Memory B cell (primary cell): ENCODE results near the gene LIME1.
A peak's percentile ranks its signal among the peaks of the same experiment; 100 is the strongest.
"Not testable (repeated sequence)": the region's sequence is repeated elsewhere in the genome, so short reads cannot be mapped to it uniquely, and the experiment has no call there.

Experiments
- ATAC-seq: fragments of 150-1000 bp; cut with Tn5 transposase; 2 replicates; pipeline ENCODE4 v1.10.0; 2021; ENCODE audit warnings: low read depth, mild to moderate bottlenecking, moderate library complexity
- DNase-seq, 2 donors: peaks; one replicate each; pipeline ENCODE4 v3.0.0; 2022; ENCODE audit warnings: low spot score in 2 of 2
- H3K27ac Mint-ChIP-seq: one replicate; pipeline ENCODE4 v1.8.0; 2022; ENCODE audit warnings: mild to moderate bottlenecking, moderate library complexity, mixed read lengths
- H3K27me3 Mint-ChIP-seq: one replicate; pipeline ENCODE4 v1.8.0; 2022; ENCODE audit warnings: mixed read lengths
- H3K36me3 Mint-ChIP-seq: one replicate; pipeline ENCODE4 v1.8.0; 2022; ENCODE audit warnings: mild to moderate bottlenecking, mixed read lengths
- H3K4me1 Mint-ChIP-seq: one replicate; pipeline ENCODE4 v1.8.0; 2022; ENCODE audit warnings: mixed read lengths
- H3K4me3 Mint-ChIP-seq: one replicate; pipeline ENCODE4 v1.8.0; 2022; ENCODE audit warnings: mild to moderate bottlenecking, moderate library complexity, mixed read lengths
- H3K9me3 Mint-ChIP-seq: one replicate; pipeline ENCODE4 v1.8.0; 2022; ENCODE audit warnings: mixed read lengths

LIME1 gene

DNA sequence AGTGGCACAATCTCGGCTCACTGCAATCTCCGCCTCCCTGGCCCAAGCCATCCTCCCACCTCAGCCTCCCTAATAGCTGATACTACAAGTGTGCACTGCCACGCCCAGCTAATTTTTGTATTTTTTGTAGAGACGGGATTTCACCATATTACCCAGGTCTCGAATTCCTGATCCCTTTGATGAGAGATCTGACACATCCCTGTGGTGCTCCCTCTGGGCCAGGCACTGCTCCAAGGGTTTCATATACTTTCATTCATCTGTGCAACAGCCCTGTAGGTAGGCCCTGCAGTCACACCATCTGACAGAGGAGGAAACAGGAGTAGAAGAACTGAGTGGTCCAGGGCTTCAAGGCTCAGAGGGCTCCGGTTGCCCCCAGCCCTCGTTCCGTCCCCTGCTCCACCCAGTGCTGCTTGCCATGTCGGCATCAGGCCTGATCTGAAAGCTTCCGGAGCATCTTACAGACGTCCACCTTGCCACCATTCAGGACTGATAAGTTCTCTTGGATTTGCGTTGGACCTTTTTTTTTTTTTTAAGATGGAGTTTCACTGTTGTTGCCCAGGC, 25.3 kb upstream of the LIME1 start:
- Mint-ChIP-seq H3K4me3 (no peak overlapping the region), H3K27me3 (no peaks in the 10 kb centered on the region), H3K9me3 (peaks cover 4% of the 10 kb centered on the region), H3K4me1 (peaks cover 22% of the 10 kb centered on the region), H3K36me3 (peaks cover 37% of the 10 kb centered on the region), H3K27ac (no peak overlapping the region)
- no peak for ATAC-seq
- no peak for DNase-seq

DNA sequence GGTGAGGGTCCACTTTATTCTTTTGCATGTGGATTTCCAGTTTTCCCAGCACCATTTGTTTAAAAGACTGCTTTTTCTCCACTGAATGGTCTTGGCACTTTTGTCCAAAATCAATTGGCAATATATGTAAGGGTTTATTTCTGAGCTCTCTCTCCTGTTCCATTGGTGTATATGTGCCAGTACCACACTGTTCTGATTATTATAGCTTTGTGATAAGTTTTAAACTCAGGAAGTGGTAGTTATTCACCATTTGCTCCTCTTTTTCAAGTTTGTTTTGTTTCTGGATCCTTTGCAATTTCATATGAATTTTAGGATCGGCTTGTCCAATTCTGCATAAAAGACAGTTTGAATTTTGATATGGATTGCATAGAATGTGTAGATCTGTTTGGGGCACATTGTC, 24.3 kb upstream of the LIME1 start:
- ATAC-seq (no peak), DNase-seq (no peak)
- peaks cover 46% of the 10 kb centered on the region for H3K36me3 Mint-ChIP-seq
- peaks cover 14% of the 10 kb centered on the region for H3K4me1 Mint-ChIP-seq
- peaks cover 4% of the 10 kb centered on the region for H3K9me3 Mint-ChIP-seq
- no peaks in the 10 kb centered on the region for H3K27me3 Mint-ChIP-seq
- no peak overlapping the region for H3K27ac Mint-ChIP-seq
- no peak overlapping the region for H3K4me3 Mint-ChIP-seq

- peaks cover 9% of the 10 kb centered on the region for H3K9me3 Mint-ChIP-seq
- H3K27me3 Mint-ChIP-seq: no peaks in the 10 kb centered on the region
- H3K27ac Mint-ChIP-seq: no peak overlapping the region
- ATAC-seq (no peak), DNase-seq (no peak)
- H3K36me3 Mint-ChIP-seq: peaks cover 56% of the 10 kb centered on the region
- no peak overlapping the region for H3K4me3 Mint-ChIP-seq
- peaks cover 13% of the 10 kb centered on the region for H3K4me1 Mint-ChIP-seq
Observed at GRCh38 chr20:63714858-63715257, 21.6 kb upstream of the LIME1 start.

DNA sequence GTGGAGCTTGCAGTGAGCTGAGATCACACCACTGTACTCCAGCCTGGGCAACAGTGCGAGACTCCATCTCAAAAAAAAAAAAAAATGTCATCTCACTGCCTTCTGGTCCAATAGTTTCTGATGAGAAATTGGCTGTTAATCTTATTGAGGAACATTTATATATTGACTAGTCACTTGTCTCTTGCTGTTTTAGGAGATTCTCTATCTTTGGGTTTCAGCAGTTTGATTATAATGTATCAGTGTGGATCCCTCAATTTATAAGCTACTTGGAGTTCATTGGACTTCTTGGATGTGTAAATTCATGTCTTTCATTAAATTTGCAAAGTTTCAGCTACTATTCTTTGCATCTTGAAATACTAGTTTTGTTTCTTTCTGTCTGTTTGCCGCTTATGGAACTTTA, 17.5 kb upstream of the LIME1 start:
- Mint-ChIP-seq H3K27me3 (no peaks in the 10 kb centered on the region), H3K4me3 (no peak overlapping the region), H3K4me1 (peaks cover 14% of the 10 kb centered on the region), H3K27ac (no peak overlapping the region), H3K9me3 (peaks cover 6% of the 10 kb centered on the region), H3K36me3 (peaks cover 53% of the 10 kb centered on the region)
- ATAC-seq (no peak), DNase-seq (no peak)

DNA sequence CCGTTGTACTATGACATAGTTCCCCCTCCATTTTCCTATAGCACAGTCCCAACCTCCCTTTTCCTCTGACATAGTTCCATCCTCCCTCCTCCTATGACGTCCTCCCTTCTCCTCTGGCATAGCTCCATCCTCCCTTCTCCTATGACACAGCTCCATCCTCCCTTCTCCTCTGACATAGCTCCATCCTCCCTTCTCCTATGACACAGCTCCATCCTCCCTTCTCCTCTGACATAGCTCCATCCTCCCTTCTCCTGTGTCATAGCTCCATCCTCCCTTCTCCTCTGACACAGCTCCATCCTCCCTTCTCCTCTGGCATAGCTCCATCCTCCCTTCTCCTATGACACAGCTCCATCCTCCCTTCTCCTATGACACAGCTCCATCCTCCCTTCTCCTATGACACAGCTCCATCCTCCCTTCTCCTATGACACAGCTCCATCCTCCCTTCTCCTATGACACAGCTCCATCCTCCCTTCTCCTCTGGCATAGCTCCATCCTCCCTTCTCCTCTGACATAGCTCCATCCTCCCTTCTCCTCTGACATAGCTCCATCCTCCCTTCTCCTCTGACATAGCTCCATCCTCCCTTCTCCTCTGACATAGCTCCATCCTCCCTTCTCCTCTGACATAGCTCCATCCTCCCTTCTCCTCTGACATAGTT, 13.4 kb upstream of the LIME1 start:
- not testable (repeated sequence) for H3K9me3 Mint-ChIP-seq, H3K4me1 Mint-ChIP-seq, H3K27me3 Mint-ChIP-seq, H3K4me3 Mint-ChIP-seq, ATAC-seq, DNase-seq, H3K27ac Mint-ChIP-seq
- peaks cover 39% of the 10 kb centered on the region for H3K36me3 Mint-ChIP-seq

GRCh38 chr20:63730189-63730733, 6.2 kb upstream of the LIME1 start:
- H3K4me3 Mint-ChIP-seq, H3K27me3 Mint-ChIP-seq, H3K27ac Mint-ChIP-seq, DNase-seq, ATAC-seq, H3K9me3 Mint-ChIP-seq: not testable (repeated sequence)
- Mint-ChIP-seq H3K4me1 (peaks cover 23% of the 10 kb centered on the region), H3K36me3 (peaks cover 19% of the 10 kb centered on the region)

- H3K9me3 Mint-ChIP-seq: no peaks in the 10 kb centered on the region
- ATAC-seq: no peak
- H3K36me3 Mint-ChIP-seq: peaks cover 15% of the 10 kb centered on the region
- H3K4me1 Mint-ChIP-seq: peaks cover 32% of the 10 kb centered on the region
- no peak for DNase-seq
- no peaks in the 10 kb centered on the region for H3K27me3 Mint-ChIP-seq
- H3K4me3 Mint-ChIP-seq: no peak overlapping the region
- H3K27ac Mint-ChIP-seq: no peak overlapping the region
Observed at GRCh38 chr20:63731410-63731809, 5.1 kb upstream of the LIME1 start.

- Mint-ChIP-seq H3K27me3 (no peaks in the 10 kb centered on the region), H3K4me3 (no peak overlapping the region), H3K9me3 (no peaks in the 10 kb centered on the region), H3K36me3 (peaks cover 12% of the 10 kb centered on the region), H3K27ac (no peak overlapping the region), H3K4me1 (peaks cover 29% of the 10 kb centered on the region)
- ATAC-seq: no peak
- DNase-seq: no peak
Observed at GRCh38 chr20:63732118-63733095, 4.1 kb upstream of the LIME1 start.

- H3K4me1 Mint-ChIP-seq: peaks cover 29% of the 10 kb centered on the region
- peaks cover 12% of the 10 kb centered on the region for H3K36me3 Mint-ChIP-seq
- H3K4me3 Mint-ChIP-seq: no peak overlapping the region
- H3K27ac Mint-ChIP-seq: no peak overlapping the region
- no peaks in the 10 kb centered on the region for H3K9me3 Mint-ChIP-seq
- ATAC-seq (no peak), DNase-seq (no peak)
- H3K27me3 Mint-ChIP-seq: no peaks in the 10 kb centered on the region
Observed at GRCh38 chr20:63733117-63733516, 3.3 kb upstream of the LIME1 start.

- Mint-ChIP-seq H3K36me3 (peaks cover 9% of the 10 kb centered on the region), H3K9me3 (no peaks in the 10 kb centered on the region), H3K27me3 (no peaks in the 10 kb centered on the region), H3K27ac (no peak overlapping the region), H3K4me3 (no peak overlapping the region), H3K4me1 (peaks cover 23% of the 10 kb centered on the region)
- DNase-seq (no peak), ATAC-seq (no peak)
Observed at GRCh38 chr20:63733579-63734081, 2.8 kb upstream of the LIME1 start.

DNA sequence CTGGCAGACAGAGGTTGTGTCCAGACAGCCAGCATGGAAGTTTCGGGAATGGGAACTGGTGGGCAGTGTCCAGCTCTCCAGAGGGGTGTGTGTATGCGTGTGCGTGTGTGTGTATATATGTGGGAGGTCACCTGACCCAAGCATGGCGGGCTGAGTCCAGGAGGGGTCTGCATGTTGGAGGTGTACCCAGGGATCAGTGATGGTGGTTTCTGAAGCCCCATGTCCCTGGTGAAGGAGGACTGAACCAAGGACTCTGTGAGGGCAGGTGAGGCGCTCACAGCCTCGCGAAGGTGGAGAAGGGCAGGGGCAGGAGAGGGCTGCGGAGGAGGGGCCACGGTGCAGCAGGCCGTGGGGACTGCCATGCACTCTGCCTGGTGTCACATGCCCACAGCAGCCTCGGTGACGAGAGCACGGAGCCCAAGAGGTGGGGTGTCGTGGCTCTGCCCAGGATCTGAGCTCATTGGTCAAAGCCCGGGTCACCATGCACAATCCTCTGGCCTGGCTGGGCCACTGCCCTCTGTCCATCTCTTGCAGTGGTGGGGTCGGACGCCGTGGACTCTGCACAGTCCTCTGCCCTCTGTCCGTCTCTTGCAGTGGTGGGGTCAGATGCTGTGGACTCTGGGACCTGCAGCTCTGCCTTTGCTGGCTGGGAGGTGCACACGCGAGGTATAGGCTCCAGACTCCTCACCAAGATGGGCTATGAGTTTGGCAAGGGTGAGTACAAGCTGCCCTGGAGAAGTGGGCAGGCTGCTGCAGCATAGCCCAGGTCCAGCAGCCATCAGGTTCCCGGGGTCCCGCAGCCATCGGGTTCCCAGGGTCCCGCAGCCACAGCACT, 2.1 kb upstream of the LIME1 start:
- Mint-ChIP-seq H3K4me1 (peaks cover 19% of the 10 kb centered on the region), H3K4me3 (no peak overlapping the region), H3K27me3 (no peaks in the 10 kb centered on the region), H3K9me3 (no peaks in the 10 kb centered on the region), H3K36me3 (peaks cover 9% of the 10 kb centered on the region), H3K27ac (no peak overlapping the region)
- DNase-seq (no peak), ATAC-seq (no peak)

GRCh38 chr20:63734946-63735858, 1.3 kb upstream of the LIME1 start:
- DNase-seq (no peak), ATAC-seq (no peak)
- Mint-ChIP-seq H3K4me1 (peaks cover 12% of the 10 kb centered on the region), H3K36me3 (peaks cover 9% of the 10 kb centered on the region), H3K9me3 (no peaks in the 10 kb centered on the region), H3K27ac (no peak overlapping the region), H3K27me3 (no peaks in the 10 kb centered on the region), H3K4me3 (peak overlapping the region; percentile 86)
